GM12865 (cell line): ENCODE results near the gene RRAGD.

Source experiments
- DNase-seq: peaks from one replicate; pipeline ENCODE4 v3.0.0; 2010; ENCODE audit warnings: low read depth
- H3K4me3 ChIP-seq: 2 replicates; pipeline ENCODE4 v1.5.1; 2011; ENCODE audit warnings: mild to moderate bottlenecking, low read depth, low read length, control low read depth
- CTCF ChIP-seq: IDR thresholded peaks from 2 replicates; pipeline ENCODE4 v1.5.1; 2011; ENCODE audit warnings: low read length, control low read depth, low read depth, inconsistent platforms; ENCODE audit not compliant: insufficient read depth; ENCODE audit errors: missing control alignments

Gene RRAGD

DNA sequence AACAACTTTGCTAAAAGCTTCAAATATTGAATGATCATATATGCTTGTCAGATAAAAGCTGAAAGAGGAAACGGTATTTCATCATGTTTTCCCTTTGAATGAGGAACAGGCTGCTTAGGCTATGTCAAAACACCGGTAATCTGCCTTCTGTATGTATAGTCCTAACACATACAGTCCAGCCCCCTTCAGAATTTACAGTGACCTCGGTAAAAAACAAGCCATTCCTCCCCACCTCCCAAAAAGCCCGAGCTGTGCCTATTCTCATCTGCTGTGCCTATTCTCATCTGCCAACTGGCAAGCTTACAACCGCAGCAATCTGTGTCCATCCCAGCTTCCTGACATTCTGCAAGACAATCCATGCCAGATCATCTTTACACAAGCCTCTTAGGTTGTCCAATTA lies 32.8 kb downstream of the RRAGD start:
- no peak overlapping the region for H3K4me3 ChIP-seq
- no peak for TF ChIP-seq CTCF
- no peak for DNase-seq

DNA sequence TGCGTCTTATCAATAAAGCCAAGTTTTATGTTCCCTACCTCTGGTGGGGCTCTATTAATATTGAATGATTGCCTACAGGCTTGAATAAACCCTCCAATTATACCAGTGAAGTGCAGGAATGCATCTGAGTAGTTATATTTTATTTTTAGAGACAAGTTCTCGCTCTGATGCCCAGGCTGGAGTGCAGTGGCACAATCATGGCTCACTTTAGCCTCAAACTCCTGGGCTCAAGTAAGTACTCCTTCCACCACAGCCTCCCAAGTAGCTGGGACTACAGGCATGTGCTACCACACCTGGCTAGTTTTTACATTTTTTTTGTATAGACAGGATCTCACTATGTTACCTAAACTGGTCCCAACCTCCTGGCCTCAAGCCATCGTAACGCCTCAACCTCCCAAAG lies 33.4 kb downstream of the RRAGD start:
- no peak for TF ChIP-seq CTCF
- no peak overlapping the region for H3K4me3 ChIP-seq
- DNase-seq, result no peak

DNA sequence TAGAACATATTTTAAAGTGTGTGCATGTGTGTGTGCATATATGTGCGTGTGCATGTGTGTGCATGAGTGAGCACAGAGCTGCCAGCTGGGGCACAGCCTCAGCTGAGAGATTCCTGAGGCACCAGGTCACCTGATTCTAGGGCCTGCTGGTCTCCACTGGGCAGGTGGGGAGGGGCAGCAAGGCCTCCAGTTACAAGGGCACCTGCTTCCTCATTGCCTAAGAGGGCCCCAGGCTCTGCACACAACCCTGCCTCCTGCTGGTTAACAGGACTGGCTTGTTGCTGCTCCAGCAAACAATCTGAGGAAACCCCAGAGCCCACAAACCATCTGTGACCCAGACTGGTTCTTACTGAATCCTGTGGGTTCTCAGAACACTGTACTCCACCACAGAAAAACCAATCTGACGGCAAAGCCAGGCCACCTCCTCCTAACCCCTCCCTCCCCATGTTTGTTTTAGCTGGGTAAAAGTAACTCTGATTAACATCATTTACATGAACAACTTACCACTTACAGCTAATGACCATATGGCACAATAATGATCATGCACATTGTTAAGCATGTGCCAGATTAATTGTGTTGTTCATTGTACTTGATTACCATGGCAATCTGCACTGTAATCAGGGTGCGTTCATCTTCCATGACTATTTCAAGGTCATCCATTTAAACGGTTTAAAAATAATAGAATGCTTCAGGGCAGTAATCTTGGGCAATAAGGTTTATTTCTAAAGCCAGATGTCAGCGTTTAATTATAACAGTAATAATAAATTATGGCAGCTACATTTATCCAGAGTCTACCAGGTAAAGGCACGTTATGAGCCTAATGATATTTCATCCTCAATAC lies 36.4 kb downstream of the RRAGD start:
- DNase-seq, result peak; percentile 94
- TF ChIP-seq CTCF, result peak; percentile 70
- H3K4me3 ChIP-seq, result no peak overlapping the region

DNA sequence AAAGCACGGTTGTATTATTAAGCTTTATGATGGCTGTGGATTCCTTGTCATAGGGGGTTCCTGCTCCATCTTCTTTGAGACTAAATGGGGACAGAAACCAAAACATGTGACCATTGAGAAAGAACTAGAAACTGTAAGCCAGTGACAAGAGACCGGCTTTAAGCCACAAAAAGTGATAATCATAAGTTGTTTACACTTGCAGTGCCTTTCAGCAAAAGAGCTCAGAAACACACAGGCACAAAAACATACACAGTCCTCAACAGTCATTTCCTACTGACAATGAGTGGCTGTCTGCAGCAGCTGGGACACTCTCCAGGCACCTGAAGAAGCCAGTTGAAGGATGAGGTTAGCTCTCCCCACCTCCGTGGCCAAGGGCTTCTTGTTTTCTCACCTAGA lies 39.6 kb downstream of the RRAGD start:
- TF ChIP-seq CTCF, result no peak
- no peak overlapping the region; the same call in 1 of the 2 replicates for H3K4me3 ChIP-seq
- DNase-seq, result peak; percentile 88

GRCh38 chr6:89371849-89372505 lies 40.1 kb downstream of the RRAGD start:
- no peak overlapping the region; the same call in 1 of the 2 replicates for H3K4me3 ChIP-seq
- TF ChIP-seq CTCF, result peak; percentile 99
- DNase-seq, result peak; percentile 91

GRCh38 chr6:89368999-89369398 lies 43.1 kb downstream of the RRAGD start:
- TF ChIP-seq CTCF, result peak; percentile 8
- H3K4me3 ChIP-seq, result no peak overlapping the region
- no peak for DNase-seq

GRCh38 chr6:89368107-89368506 lies 44.0 kb downstream of the RRAGD start:
- TF ChIP-seq CTCF, result peak; percentile 80
- DNase-seq, result peak; percentile 73
- no peak overlapping the region for H3K4me3 ChIP-seq
